ENCODE data around the gene ELAVL2. TPM values are rescaled to one million over a fixed set of nuclear protein-coding genes. Genes with fewer than 3 reads are reported as not detected.

ELAVL2 gene
- total and polyA plus RNA-seq, 2 donors (not counting 3 experiments of a cell fraction or from before 2014, with no cell fraction given): 0.06 to 0.20 TPM

DNA sequence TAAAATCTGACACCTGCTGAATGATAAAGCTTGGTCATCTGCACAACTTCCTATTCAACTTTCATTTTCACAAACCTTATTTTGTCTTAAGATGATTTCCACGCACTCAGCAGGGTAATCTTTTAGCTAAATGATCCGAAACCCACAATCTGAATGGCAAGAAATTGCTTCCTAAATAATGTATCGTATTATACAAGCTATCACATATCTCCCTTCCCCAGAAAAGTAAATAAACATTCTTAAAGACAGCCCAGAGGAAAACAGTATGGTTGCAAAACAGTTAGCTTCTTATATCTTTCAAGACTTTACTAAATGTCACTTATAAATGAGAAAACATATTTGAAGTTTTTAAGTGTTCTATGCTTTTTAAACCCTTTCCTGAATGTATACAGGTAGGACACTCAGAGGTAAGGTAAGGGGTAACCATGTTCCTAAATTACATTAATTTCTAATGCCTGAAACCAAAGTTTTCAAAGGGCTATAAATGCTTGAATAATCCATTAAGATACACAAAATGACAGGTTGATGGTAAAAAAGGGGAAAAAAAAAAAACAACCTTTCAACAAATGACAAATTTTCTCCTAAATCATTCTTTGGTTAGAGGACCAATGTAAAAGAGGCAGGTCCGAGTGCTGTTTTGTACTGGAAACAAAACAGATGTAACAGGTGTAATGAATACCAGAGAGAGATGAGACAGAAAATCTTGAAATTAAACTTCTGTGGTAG is 36.3 kb downstream of the ELAVL2 start:
- intact Hi-C loops (cut with micrococcal nuclease) (no loop called here), dilution Hi-C loops (cut with MboI; ENCODE audit: extremely low pct_ligation_motif_present, low sequenced_read_pairs) (no loop called here)
- H3K79me2 ChIP-seq (ENCODE audit: control insufficient read depth, insufficient read depth, low read length): no peaks in the 10 kb centered on the region

More for the DNA sequence above, 36.3 kb downstream of the ELAVL2 start:
- BruUV-seq (replicated peaks): no TSS peak
- no peak for DNase-seq (ENCODE audit: low read depth, low spot score)
- ChIA-PET POLR2A (no interaction called here), CTCF (no interaction called here)
- Histone ChIP-seq H3K4me1 (ENCODE audit: control insufficient read depth, extremely low read depth, insufficient read depth, low read length) (no peaks in the 10 kb centered on the region), H3K9ac (replicated peaks; ENCODE audit: extremely low read depth, insufficient read depth, low read length) (no peak overlapping the region), H3K9me3 (replicated peaks; ENCODE audit: control insufficient read depth, insufficient read depth, low read length) (no peaks in the 10 kb centered on the region), H3K9me1 (replicated peaks; ENCODE audit: control insufficient read depth, extremely low read depth, insufficient read depth, low read length) (no peaks in the 10 kb centered on the region), H3K4me3 (replicated peaks in 1 of 3; ENCODE audit: insufficient read depth in 1 of 3, low read depth in 1 of 3, low read length in 3 of 3) (no peak overlapping the region), H3K36me3 (ENCODE audit: control insufficient read depth in 2 of 2, extremely low read depth in 1 of 2, insufficient read depth in 2 of 2, low read length in 2 of 2) (no peaks in the 10 kb centered on the region), H3K27me3 (ENCODE audit: control insufficient read depth in 2 of 2, insufficient read depth in 2 of 2, low read length in 2 of 2) (no peaks in the 10 kb centered on the region), H3K27ac (ENCODE audit: insufficient read depth, low read depth, low read length) (no peak overlapping the region), H4K20me1 (replicated peaks; ENCODE audit: control insufficient read depth, extremely low read depth, insufficient read depth, low read length) (no peaks in the 10 kb centered on the region), H3K4me2 (ENCODE audit: insufficient read depth, low read length) (no peak overlapping the region), H2AFZ (ENCODE audit: low read depth, low read length) (no peak overlapping the region)
- no peak for FAIRE-seq
- TF ChIP-seq POLR2A (IDR thresholded peaks at IDR 0.05; ENCODE audit: low read depth, low read length): no peak
- TF ChIP-seq FOS (IDR thresholded peaks at IDR 0.05; ENCODE audit: borderline replicate concordance, insufficient read depth, low read length): no peak
- no peak for TF ChIP-seq MYC (IDR thresholded peaks at IDR 0.05; ENCODE audit: low read depth, low read length)
- TF ChIP-seq GATA2 (IDR thresholded peaks at IDR 0.05; ENCODE audit: insufficient read depth, insufficient read length, low read depth, low read length): no peak
- TF ChIP-seq POLR2AphosphoS5 (IDR thresholded peaks at IDR 0.05; ENCODE audit: insufficient read depth, low read depth, low read length): no peak
- TF ChIP-seq, protein P1, sequence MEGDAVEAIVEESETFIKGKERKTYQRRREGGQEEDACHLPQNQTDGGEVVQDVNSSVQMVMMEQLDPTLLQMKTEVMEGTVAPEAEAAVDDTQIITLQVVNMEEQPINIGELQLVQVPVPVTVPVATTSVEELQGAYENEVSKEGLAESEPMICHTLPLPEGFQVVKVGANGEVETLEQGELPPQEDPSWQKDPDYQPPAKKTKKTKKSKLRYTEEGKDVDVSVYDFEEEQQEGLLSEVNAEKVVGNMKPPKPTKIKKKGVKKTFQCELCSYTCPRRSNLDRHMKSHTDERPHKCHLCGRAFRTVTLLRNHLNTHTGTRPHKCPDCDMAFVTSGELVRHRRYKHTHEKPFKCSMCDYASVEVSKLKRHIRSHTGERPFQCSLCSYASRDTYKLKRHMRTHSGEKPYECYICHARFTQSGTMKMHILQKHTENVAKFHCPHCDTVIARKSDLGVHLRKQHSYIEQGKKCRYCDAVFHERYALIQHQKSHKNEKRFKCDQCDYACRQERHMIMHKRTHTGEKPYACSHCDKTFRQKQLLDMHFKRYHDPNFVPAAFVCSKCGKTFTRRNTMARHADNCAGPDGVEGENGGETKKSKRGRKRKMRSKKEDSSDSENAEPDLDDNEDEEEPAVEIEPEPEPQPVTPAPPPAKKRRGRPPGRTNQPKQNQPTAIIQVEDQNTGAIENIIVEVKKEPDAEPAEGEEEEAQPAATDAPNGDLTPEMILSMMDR (IDR thresholded peaks at IDR 0.05; ENCODE audit: extremely low read depth in 1 of 2, insufficient read depth in 1 of 2, low read depth in 1 of 2, low read length in 2 of 2): no peak
- no peak for TF ChIP-seq JUN (IDR thresholded peaks at IDR 0.05; ENCODE audit: borderline replicate concordance, insufficient read depth, insufficient read length, low read depth)
- TF ChIP-seq, protein P2, sequence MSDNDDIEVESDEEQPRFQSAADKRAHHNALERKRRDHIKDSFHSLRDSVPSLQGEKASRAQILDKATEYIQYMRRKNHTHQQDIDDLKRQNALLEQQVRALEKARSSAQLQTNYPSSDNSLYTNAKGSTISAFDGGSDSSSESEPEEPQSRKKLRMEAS (IDR thresholded peaks at IDR 0.05; ENCODE audit: insufficient read depth, insufficient read length): no peak
- TF ChIP-seq EZH2 (IDR thresholded peaks at IDR 0.05; ENCODE audit: borderline replicate concordance, low read depth, low read length, severe bottlenecking): no peak

Measured in endothelial cell of umbilical vein (primary cell).